Measurements from ENCODE around the gene THADA.

GRCh38 chr2:43258547-43259156 lies 337.2 kb downstream of the THADA start:
- TF ChIP-seq CTCF (conservative IDR thresholded peaks at IDR 0.05; ENCODE audit: low read length) (no peak), EZH2phosphoT487 (IDR thresholded peaks at IDR 0.05; ENCODE audit: borderline replicate concordance, low read depth, low read length) (no peak)

Data from OCI-LY7 (cell line).